ENCODE measurements around the gene TPST2.

- TF ChIP-seq CTCF (IDR thresholded peaks at IDR 0.05; ENCODE audit: low read depth, low read length, poor library complexity, severe bottlenecking) (no peak), EZH2phosphoT487 (IDR thresholded peaks at IDR 0.05; ENCODE audit: borderline replicate concordance, low read length) (no peak)
Observed at GRCh38 chr22:26602127-26602526, 12.2 kb upstream of the TPST2 start.
